Cardiac fibroblast (primary cell): ENCODE measurements around the gene SHISA3.
"Not testable (repeated sequence)": the region's sequence is repeated elsewhere in the genome, so short reads cannot be mapped to it uniquely, and the experiment has no call there.

Source experiments
- DNase-seq, 2 donors: peaks; one replicate each; pipeline versions ENCODE4 v3.0.0 to v3.0.0-alpha.2; 2010; ENCODE audit warnings: low read depth in 2 of 2
- H3K4me3 ChIP-seq, 2 donors: replicated peaks in 1 of 2; 1 replicate in 1 of 2; 2 replicates in 1 of 2; pipeline ENCODE4 v1.5.1; 2011; ENCODE audit warnings: low read depth in 2 of 2, low read length in 2 of 2, mild to moderate bottlenecking in 2 of 2, moderate library complexity in 1 of 2
- CTCF ChIP-seq: IDR thresholded peaks from one replicate; pipeline ENCODE4 v1.5.1; 2011; ENCODE audit warnings: low read depth, mild to moderate bottlenecking, low read length, inconsistent platforms

SHISA3 gene

GRCh38 chr4:42366959-42367358, 30.3 kb upstream of the SHISA3 start:
- TF ChIP-seq CTCF, result no peak
- H3K4me3 ChIP-seq, result no peak overlapping the region

GRCh38 chr4:42369489-42369888, 27.8 kb upstream of the SHISA3 start:
- DNase-seq, result no peak
- TF ChIP-seq CTCF, result no peak
- no peak overlapping the region for H3K4me3 ChIP-seq

More at GRCh38 chr4:42366959-42367358, 30.3 kb upstream of the SHISA3 start:
- no peak for DNase-seq

- no peak overlapping the region for H3K4me3 ChIP-seq
- TF ChIP-seq CTCF, result peak; percentile 66
- DNase-seq, result peak; percentile 83 to 88
These were observed 25.7 kb upstream of the SHISA3 start for GRCh38 chr4:42371305-42372252.

- H3K4me3 ChIP-seq, DNase-seq: not testable (repeated sequence)
These were observed 25.0 kb upstream of the SHISA3 start for GRCh38 chr4:42372303-42372702.

GRCh38 chr4:42377497-42377896, 19.8 kb upstream of the SHISA3 start:
- H3K4me3 ChIP-seq, result no peak overlapping the region
- no peak for TF ChIP-seq CTCF
- DNase-seq, result no peak

GRCh38 chr4:42381666-42382065, 15.6 kb upstream of the SHISA3 start:
- no peak for DNase-seq

More at GRCh38 chr4:42381666-42382065, 15.6 kb upstream of the SHISA3 start:
- TF ChIP-seq CTCF, result no peak
- H3K4me3 ChIP-seq, result no peak overlapping the region
